NCI-H2227 (cell line): Measurements from ENCODE around the gene DPP8.

Source experiments
- DNase-seq: peaks from one replicate; lab custom pipeline; 2025; ENCODE audit not compliant: unreplicated experiment; lab: John Stamatoyannopoulos, UW

DPP8 gene

DNA sequence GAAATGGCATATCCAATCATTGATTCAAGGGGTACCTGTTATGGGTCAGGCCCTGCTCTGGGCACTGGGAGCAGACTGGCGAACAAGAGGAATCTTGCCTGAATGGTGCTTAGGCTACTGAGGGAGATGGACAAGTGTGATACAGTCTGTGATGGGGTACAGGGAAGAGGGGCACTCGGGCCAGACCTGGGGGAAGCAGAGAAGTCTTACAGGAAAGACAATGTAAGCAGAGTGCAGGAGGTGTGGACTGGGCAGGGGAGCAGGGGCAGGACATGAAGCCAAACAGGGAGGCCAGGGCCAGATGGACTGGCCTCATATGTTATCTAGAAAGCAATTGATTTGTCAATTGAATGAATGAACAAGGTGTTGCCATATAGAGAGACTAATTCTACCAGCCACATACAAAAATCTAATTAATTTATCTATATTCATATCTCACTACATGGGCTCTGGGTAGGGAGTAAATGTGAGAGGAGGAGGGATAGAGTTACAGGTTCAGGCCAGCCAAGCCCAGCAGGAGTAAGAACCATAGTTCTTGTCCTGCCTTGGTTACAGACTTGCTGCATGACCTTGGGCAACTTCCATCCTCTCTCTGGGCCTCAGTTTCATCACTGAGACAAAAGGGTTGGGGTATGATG, 91.2 kb downstream of the DPP8 start:
- DNase-seq, result no peak

DNA sequence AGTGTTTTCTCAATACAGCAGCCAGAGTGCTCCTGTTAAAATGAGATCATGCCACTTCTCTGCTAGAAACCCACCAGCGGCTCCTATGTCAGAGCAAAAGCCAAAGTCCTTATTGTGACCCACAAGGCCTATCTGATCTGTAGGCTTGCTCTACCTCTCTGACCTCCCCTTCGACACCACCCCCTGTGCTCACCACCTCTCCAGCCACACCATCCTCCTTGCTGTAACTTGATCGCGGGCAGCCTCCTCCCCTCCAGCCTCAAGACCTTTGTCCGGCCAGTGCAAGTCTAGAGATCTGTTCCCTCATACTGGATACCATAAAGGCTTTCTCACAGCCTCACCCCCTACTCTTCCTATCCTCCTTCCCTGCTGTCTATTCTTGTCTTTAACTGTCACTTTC, 92.8 kb downstream of the DPP8 start:
- DNase-seq, result no peak

- no peak for DNase-seq
These were observed 93.4 kb downstream of the DPP8 start for GRCh38 chr15:65423976-65424679.

DNA sequence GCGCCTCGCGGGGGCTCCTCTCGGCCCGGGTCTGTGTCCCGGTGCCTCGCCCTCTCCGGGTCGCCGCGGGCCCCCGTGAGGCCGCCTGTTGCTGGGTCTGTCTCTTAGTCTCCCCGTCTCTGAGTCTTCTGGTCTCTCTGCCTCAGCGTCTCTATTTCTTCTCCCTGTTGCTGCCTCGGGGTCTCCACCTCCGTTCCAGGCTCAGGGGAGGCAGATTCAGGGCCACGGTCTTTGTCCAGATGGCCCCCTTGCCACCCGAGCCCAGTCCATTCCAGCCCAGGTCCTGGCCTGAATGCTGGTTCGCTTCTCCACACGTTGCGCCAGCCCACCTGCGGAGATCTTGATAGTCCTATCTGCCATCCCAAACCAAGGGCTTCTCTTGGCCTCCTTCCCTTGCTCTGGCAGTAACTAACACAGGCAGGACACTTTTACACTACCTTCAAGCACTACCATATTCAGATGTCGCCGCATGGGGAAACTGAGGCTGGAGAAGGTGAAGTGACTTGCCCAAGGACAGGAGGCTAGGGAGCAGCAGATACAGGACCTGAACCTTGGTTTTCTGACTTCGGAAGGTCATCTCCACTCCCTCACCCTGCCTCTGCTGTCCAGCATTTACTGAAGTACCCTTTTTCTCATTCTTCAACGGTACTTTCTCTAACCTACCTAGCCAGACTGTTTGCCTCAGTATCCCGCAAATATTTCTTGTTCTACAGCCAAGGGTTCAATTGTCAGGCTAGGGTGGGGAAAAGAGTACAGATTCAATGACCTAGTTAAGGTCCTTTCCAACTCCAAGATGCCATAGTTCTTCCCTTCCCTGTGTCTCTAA, 94.1 kb downstream of the DPP8 start:
- no peak for DNase-seq

DNA sequence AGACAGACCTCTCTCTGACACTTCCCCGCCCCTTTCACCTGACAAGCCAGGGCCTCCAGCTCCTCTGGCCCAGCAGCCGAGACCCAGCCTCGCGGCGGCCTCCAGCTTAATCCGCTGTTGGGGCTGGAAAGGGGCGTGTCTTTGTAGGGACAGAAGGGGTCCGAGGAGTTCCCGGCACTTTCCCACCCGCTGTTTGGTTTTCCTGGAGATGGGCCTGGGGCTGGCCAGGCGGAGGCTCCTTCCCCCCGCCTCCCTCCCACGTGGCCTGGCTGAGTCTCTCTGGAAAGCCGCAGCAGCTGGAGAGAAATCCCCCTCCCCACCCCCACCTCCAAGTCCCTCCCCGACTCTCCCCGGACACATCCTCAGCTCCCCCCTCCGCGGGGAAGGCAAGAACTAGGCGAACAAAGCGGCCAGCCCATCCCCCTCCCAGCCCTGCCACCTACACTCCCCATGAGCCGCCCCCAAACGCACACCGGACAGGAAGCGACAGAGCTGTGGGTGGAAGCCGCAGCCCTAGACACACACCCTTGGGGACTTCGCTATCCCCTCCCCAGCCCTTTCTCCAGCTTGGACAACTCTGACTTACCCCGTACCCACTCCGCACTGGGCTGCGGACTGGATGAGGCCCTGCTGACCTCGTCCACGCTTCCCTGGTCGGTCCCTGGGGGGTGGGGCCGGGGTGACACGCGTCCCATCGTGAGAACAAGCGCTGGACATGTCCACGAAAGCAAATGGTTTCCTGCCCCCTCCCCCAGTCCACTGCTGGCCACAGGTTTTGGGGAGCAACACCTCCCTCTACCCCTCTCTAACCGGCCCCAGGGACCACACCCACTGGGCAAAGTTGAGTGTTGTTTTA, 95.9 kb downstream of the DPP8 start:
- DNase-seq, result peak; percentile 61

DNA sequence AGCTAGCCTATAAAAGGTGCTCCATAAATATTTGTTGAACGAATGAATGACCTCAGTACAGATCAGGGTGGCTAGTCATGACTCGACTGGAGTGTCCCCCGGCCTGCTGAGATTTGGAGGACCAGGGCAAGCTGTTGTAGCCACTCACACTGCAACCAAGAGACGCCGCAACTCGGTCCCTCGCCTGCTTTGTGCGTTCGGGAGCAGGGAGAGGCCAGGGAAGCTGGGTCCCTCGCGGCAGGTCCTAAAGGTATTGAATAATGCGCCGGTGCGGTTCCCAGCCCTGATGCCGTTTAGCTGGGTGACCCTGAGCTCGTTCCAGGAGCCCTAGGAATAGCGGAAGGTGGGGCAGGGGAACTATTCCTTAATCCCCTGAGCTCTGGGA, 96.5 kb downstream of the DPP8 start:
- DNase-seq, result no peak

DNA sequence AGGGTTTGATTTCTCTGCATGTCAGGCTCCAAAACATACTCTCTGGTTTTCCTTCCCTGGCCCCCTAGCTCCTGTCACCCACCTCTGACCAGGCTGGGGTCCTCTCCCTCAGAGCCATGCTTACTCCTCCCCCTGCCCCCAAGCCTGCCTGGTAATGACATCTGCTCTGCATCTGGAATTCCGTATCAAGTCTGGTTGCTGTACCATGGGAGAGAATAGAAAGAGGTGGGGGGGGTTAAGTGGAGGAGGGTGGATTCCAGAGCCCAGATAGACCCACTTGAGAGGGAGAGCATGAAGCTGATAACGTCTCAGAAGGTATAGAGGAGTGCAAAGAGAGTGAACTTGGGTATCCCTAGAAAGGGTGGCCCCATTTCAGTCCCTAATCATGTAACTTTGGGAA, 98.9 kb downstream of the DPP8 start:
- no peak for DNase-seq

DNA sequence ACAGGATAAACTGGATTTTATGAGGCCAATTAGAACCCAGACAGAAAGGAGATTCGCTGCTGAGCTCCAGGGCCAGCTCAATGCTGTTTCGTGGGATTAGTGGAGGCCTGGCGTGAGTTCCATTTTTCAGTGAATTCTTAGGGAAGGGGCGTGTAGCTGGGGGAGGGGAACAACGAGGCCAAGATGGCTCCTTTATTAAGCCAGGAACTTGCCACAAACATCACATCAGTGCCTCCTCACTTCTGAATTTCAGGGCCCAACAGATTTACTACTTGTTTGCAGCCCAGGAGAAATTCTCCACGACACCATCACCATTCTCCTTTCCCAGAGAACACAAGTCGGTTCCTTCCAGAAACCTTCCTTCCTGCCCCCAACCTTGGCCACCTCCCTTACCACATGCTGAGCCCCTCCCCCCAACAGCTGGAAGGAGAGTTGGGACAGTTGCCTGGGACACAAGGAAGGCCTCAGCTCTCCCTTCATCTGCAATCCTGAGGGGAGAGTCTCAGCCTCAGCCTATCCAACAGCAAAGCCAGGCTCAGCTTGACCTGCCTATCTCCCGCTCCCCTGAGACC, 100.6 kb downstream of the DPP8 start:
- DNase-seq, result peak; percentile 12

GRCh38 chr15:65414841-65415621, 102.5 kb downstream of the DPP8 start:
- DNase-seq, result peak; percentile 62

DNA sequence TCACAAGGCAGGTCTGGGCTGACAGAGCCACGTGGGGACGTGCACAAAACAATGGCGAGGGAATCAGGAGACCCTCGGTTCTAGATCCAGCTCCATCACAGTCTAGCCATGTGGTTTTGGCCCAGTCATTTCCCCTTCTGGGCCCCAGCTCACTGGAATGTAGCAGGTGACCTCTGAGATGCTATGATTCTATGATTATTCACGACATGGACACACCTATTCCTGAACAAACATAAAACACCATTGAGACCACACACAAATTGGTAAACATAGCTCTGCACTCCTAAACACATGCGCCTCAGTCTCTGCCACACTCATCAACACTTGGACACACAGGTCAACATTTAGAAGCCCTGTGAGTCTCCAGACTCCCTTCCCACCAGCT, 103.7 kb downstream of the DPP8 start:
- DNase-seq, result no peak

- DNase-seq, result no peak
These were observed 104.3 kb downstream of the DPP8 start for GRCh38 chr15:65413051-65413759.

- DNase-seq, result no peak
These were observed 104.9 kb downstream of the DPP8 start for GRCh38 chr15:65412556-65412955.

DNA sequence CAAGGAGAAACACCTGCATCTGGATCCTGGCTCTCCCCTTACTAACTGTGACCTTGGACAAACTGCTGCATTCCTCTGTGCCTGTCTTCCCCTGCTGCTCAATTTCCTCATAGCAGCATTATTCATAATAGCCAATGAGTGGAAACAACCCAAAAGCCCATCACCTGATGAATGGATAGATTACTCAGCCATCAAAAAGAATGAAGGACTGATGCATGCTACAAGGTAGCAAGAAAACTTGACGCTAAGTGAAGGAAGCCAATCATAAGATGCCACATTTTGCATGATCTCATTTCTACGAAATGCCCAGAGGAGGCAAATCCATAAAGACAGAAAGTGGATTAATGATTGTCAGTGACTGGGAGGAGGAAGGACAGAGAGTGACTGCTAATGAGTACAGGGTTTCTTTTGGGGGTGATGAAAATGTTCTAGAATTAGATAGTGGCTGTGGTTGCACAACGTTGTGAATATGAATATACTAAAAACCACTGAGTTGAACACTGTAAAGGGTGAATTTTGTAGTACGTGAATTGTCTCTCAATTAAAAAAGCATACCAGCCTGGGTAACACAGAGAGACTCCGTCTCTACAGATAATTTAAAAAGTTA, 105.9 kb downstream of the DPP8 start:
- no peak for DNase-seq

DNA sequence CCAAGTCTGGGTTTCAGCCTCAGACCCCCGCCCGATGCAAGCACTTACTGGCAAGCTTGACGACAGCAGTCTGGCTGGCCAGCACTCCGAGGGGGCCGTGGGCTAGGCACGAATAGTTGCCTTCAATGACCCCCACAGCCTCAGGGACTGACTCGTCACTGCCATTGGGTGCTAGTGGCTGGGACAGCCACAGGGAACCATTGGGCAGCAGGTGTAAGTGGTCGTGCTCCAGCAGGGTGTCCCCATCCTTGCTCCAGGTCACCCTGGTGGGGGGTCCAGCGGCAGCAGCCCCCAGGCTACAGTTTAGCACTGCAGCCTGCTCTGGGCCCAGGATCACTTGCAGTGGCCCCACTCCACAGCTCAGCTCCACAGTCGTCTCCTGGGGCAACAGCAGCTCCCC, 106.5 kb downstream of the DPP8 start:
- no peak for DNase-seq

DNA sequence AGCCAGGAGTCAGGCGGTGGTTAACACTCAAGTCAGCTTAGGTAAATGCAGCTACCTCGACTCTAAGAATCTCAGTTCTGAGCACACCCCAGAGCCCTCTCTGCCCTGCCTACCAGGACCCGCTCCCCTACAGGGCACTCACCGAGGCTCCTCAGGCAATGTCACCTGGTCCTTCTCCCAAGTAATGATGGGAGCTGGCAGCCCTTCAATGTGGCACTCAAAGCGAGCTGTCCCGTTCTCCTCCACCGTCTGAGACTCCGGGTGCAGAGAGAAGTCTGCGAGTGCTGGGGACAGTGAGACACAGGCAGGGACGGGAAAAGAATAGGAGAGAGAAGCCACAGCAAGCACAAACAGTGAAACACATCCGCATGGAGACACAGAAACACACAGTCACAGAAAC, 107.5 kb downstream of the DPP8 start:
- DNase-seq, result no peak

GRCh38 chr15:65409036-65409631, 108.4 kb downstream of the DPP8 start:
- no peak for DNase-seq

GRCh38 chr15:65408324-65409035, 109.0 kb downstream of the DPP8 start:
- DNase-seq, result no peak

GRCh38 chr15:65406424-65407000, 111.0 kb downstream of the DPP8 start:
- DNase-seq, result no peak
